H1 (cell line): ENCODE measurements around the gene CLEC3A. TPM values are rescaled to one million over a fixed set of nuclear protein-coding genes. Genes with fewer than 3 reads are reported as not detected.
"Not testable (repeated sequence)": the region's sequence is repeated elsewhere in the genome, so short reads cannot be mapped to it uniquely, and the experiment has no call there.

ENCODE experiments used
- CTCF ChIA-PET: fragments of 300-600 bp; sonication (Branson Sonifier 250); formaldehyde crosslinking; loops from one replicate; lab custom pipeline; 2021; ENCODE audit not compliant: partially characterized antibody; lab: Charles Lee
- POLR2A ChIA-PET: fragments of 300-600 bp; sonication (Branson Sonifier 250); formaldehyde crosslinking; loops from one replicate; lab custom pipeline; 2021; ENCODE audit warnings: inconsistent platforms; ENCODE audit not compliant: partially characterized antibody; lab: Charles Lee
- DNase-seq, 2 experiments: peaks; one replicate each; pipeline versions ENCODE4 v3.0.0 to v3.0.0-alpha.2; 2010 to 2022; ENCODE audit warnings: low spot score in 2 of 2, low read depth in 1 of 2, mixed read lengths in 1 of 2
- FAIRE-seq: peaks from 2 replicates; lab custom pipeline; 2011; peaks lifted over from hg19 to GRCh38; lab: Jason Lieb, UNC
- H2AFZ ChIP-seq: 2 replicates; pipeline ENCODE4 v1.8.1; 2012; ENCODE audit warnings: low read length, inconsistent platforms
- H2AK5ac ChIP-seq: 2 replicates; pipeline ENCODE4 v1.6.1; 2013; ENCODE audit warnings: low read depth, low read length
- H2BK120ac ChIP-seq: replicated peaks from 2 replicates; pipeline ENCODE3; 2013; ENCODE audit warnings: low read depth, low read length, inconsistent platforms
- H2BK12ac ChIP-seq: 2 replicates; pipeline ENCODE4 v1.6.1; 2013; ENCODE audit warnings: low read depth, low read length
- H2BK15ac ChIP-seq: 2 replicates; pipeline ENCODE4 v1.6.1; 2013; ENCODE audit warnings: low read length
- H2BK20ac ChIP-seq: 2 replicates; pipeline ENCODE4 v1.6.1; 2013; ENCODE audit warnings: low read length
- H2BK5ac ChIP-seq: 2 replicates; pipeline ENCODE4 v1.6.1; 2013; ENCODE audit warnings: low read depth, low read length
- H3K14ac ChIP-seq: 2 replicates; pipeline ENCODE4 v1.6.1; 2013; ENCODE audit warnings: inconsistent platforms; ENCODE audit not compliant: insufficient read length
- H3K18ac ChIP-seq: 2 replicates; pipeline ENCODE4 v1.6.1; 2013; ENCODE audit warnings: low read length; ENCODE audit errors: extremely low read depth
- H3K23ac ChIP-seq: 2 replicates; pipeline ENCODE4 v1.6.1; 2013; ENCODE audit warnings: inconsistent platforms; ENCODE audit not compliant: insufficient read length
- H3K23me2 ChIP-seq: 2 replicates; pipeline ENCODE4 v1.6.1; 2013; ENCODE audit warnings: low read depth, low read length
- H3K27ac ChIP-seq: 2 replicates; pipeline ENCODE4 v1.6.1; 2011; ENCODE audit warnings: low read depth, low read length, inconsistent platforms
- H3K27me3 ChIP-seq, 4 experiments: replicated peaks in 1 of 4; 1 replicate in 1 of 4; 2 replicates in 3 of 4; pipeline versions ENCODE4 v1.6.1 to v1.8.1; 2011 to 2013; ENCODE audit warnings: low read length in 3 of 4, mild to moderate bottlenecking in 3 of 4, inconsistent platforms in 2 of 4, mixed read lengths in 2 of 4, moderate library complexity in 1 of 4; ENCODE audit not compliant: control insufficient read depth in 3 of 4, insufficient read depth in 3 of 4; ENCODE audit errors: extremely low read depth in 1 of 4
- H3K36me3 ChIP-seq, 4 experiments: 2 replicates each; pipeline versions ENCODE4 v1.6.1 to v1.8.1; 2011 to 2013; ENCODE audit warnings: mild to moderate bottlenecking in 4 of 4, low read length in 3 of 4, moderate library complexity in 2 of 4, control low read depth in 1 of 4, inconsistent platforms in 1 of 4; ENCODE audit not compliant: insufficient read depth in 4 of 4, control insufficient read depth in 2 of 4
- H3K4ac ChIP-seq: replicated peaks from 2 replicates; pipeline ENCODE3; 2013; ENCODE audit warnings: low read length, low read depth, mixed read lengths, inconsistent platforms; ENCODE audit not compliant: insufficient read length
- H3K4me1 ChIP-seq, 4 experiments: replicated peaks in 1 of 4; 1 replicate in 1 of 4; 2 replicates in 3 of 4; pipeline versions ENCODE4 v1.6.1 to v1.8.1; 2011 to 2013; ENCODE audit warnings: low read length in 3 of 4, inconsistent platforms in 2 of 4, mixed read lengths in 1 of 4; ENCODE audit not compliant: insufficient read depth in 4 of 4, control insufficient read depth in 3 of 4
- H3K4me2 ChIP-seq, 2 experiments: 2 replicates each; pipeline versions ENCODE4 v1.6.1 to v1.8.1; 2011 to 2013; ENCODE audit warnings: low read depth in 2 of 2, low read length in 2 of 2, control low read depth in 1 of 2, inconsistent platforms in 1 of 2, mild to moderate bottlenecking in 1 of 2; ENCODE audit not compliant: insufficient read depth in 1 of 2
- H3K4me3 ChIP-seq, 4 experiments: fragments of 200-600, 300-600 bp in 1 of 4; sonication (generic), shearing (Covaris generic), sonication (Bioruptor Twin) in 1 of 4; 2 replicates each; pipeline versions ENCODE4 v1.5.1 to v1.8.1; 2011 to 2016; ENCODE audit warnings: low read length in 4 of 4, low read depth in 3 of 4, control low read depth in 2 of 4, inconsistent platforms in 2 of 4, mild to moderate bottlenecking in 2 of 4, mixed read lengths in 1 of 4, moderate library complexity in 1 of 4; ENCODE audit not compliant: insufficient read depth in 2 of 4; ENCODE audit errors: extremely low read depth in 1 of 4
- H3K56ac ChIP-seq: replicated peaks from 2 replicates; pipeline ENCODE3; 2013; ENCODE audit warnings: low read depth, mild to moderate bottlenecking, mixed read lengths, low read length, inconsistent platforms; ENCODE audit not compliant: insufficient read length
- H3K79me1 ChIP-seq: 2 replicates; pipeline ENCODE4 v1.6.1; 2013; ENCODE audit warnings: low read depth, low read length, control low read depth
- H3K79me2 ChIP-seq, 2 experiments: 2 replicates each; pipeline versions ENCODE4 v1.6.1 to v1.8.1; 2012 to 2013; ENCODE audit warnings: low read length in 2 of 2, mild to moderate bottlenecking in 2 of 2, inconsistent platforms in 1 of 2; ENCODE audit not compliant: insufficient read depth in 2 of 2, control insufficient read depth in 1 of 2
- H3K9ac ChIP-seq, 4 experiments: replicated peaks in 1 of 4; 1 replicate in 1 of 4; 2 replicates in 3 of 4; pipeline versions ENCODE4 v1.6.1 to v1.8.1; 2011 to 2013; ENCODE audit warnings: low read depth in 3 of 4, low read length in 3 of 4, control low read depth in 2 of 4, mild to moderate bottlenecking in 2 of 4, moderate library complexity in 2 of 4, inconsistent platforms in 1 of 4; ENCODE audit errors: extremely low read depth in 1 of 4
- H3K9me3 ChIP-seq, 2 experiments: 2 replicates each; pipeline versions ENCODE4 v1.6.1 to v1.8.1; 2012 to 2013; ENCODE audit warnings: mild to moderate bottlenecking in 2 of 2, moderate library complexity in 2 of 2, control low read depth in 1 of 2, inconsistent platforms in 1 of 2, low read depth in 1 of 2, low read length in 1 of 2, mixed read lengths in 1 of 2; ENCODE audit not compliant: insufficient read depth in 2 of 2
- H4K20me1 ChIP-seq, 2 experiments: replicated peaks in 1 of 2; 2 replicates each; pipeline versions ENCODE3 to v1.8.1; 2011 to 2013; ENCODE audit warnings: inconsistent platforms in 2 of 2, low read length in 2 of 2, mild to moderate bottlenecking in 1 of 2; ENCODE audit not compliant: insufficient read depth in 2 of 2, control insufficient read depth in 1 of 2
- H4K5ac ChIP-seq: 2 replicates; pipeline ENCODE4 v1.6.1; 2013; ENCODE audit warnings: low read length, low read depth, mixed read lengths, inconsistent platforms; ENCODE audit not compliant: insufficient read length
- H4K8ac ChIP-seq: 2 replicates; pipeline ENCODE4 v1.8.0; 2013; ENCODE audit warnings: mild to moderate bottlenecking, moderate library complexity, low read length, inconsistent platforms; ENCODE audit not compliant: insufficient read depth; ENCODE audit errors: extremely low read depth
- H4K91ac ChIP-seq: replicated peaks from 2 replicates; pipeline ENCODE3; 2013; ENCODE audit warnings: low read length, mixed read lengths, inconsistent platforms; ENCODE audit not compliant: insufficient read length
- WGBS, 2 experiments: shearing (Covaris generic) in 1 of 2; methylation state at CpG; one replicate each; pipeline versions ENCODE4 v1.1.6 to v1.1.7; 2013 to 2015; ENCODE audit warnings: low lambda C conversion rate in 2 of 2, mixed read lengths in 2 of 2, inconsistent platforms in 1 of 2, low coverage in 1 of 2, missing lambda C conversion rate in 1 of 2; ENCODE audit not compliant: insufficient replicate concordance in 2 of 2, insufficient coverage in 1 of 2, insufficient read length in 1 of 2; ENCODE audit errors: extremely low coverage in 1 of 2, missing lambda C conversion rate in 1 of 2; 5-methylcytosine and 5-hydroxymethylcytosine counted together
- polyA plus RNA-seq, 7 experiments: library from polyadenylated mRNA; depleted of rRNA in 3 of 7; stranded (reverse) in 5 of 7; unstranded in 2 of 7; fragments of >200 nt in 5 of 7; fragments of 200-250 nt in 2 of 7; gene quantifications; 1 replicate in 5 of 7; 2 replicates in 1 of 7; 4 replicates in 1 of 7; pipeline versions ENCODE4 v1.2.1 to v1.2.3, GENCODE V29; 2011 to 2013; ENCODE audit warnings: missing spikeins in 2 of 7, mixed read lengths in 2 of 7
- total RNA-seq: library from RNA; stranded (reverse); fragmentation: NEBNext Ultra II Directional; extraction: Animal tissue kit (Norgen Biotek cat#: 25700); gene quantifications from 2 replicates; pipeline ENCODE4 v1.2.1, GENCODE V29; 2021

The CLEC3A gene
- total and polyA plus RNA-seq, 2 of the 8 experiments (the other 6 are each of a cell fraction or from before 2014, with no cell fraction given): not detected

- H4K20me1 ChIP-seq, H3K79me2 ChIP-seq, H3K56ac ChIP-seq, H3K27me3 ChIP-seq, H2BK12ac ChIP-seq, H3K79me1 ChIP-seq, H4K8ac ChIP-seq, H2BK20ac ChIP-seq, FAIRE-seq, H2AFZ ChIP-seq, H2BK15ac ChIP-seq, H3K23ac ChIP-seq, H3K18ac ChIP-seq, H3K9ac ChIP-seq, H3K4ac ChIP-seq, H4K91ac ChIP-seq, H3K14ac ChIP-seq, H2AK5ac ChIP-seq, H3K23me2 ChIP-seq, H3K9me3 ChIP-seq, H4K5ac ChIP-seq, DNase-seq, H3K36me3 ChIP-seq, H2BK120ac ChIP-seq: not testable (repeated sequence)
- Histone ChIP-seq H3K27ac (peak overlapping the region; percentile 77; the same call in 1 of the 2 replicates), H3K4me3 (peak overlapping the region in 1 of 4 experiments; percentile 28; a peak in 1 of 8 replicates), H3K4me1 (peaks cover 4 to 22% (median 15%) of the 10 kb centered on the region in 4 experiments; a peak in 6 of 7 replicates), H3K4me2 (peak overlapping the region; percentile 21 to 54; a peak in 2 of 4 replicates), H2BK5ac (peak overlapping the region; percentile 99; the same call in 1 of the 2 replicates)
- WGBS, 2 experiments: 0% methylated on average over 2 of the region's 2 CpGs; no CpG with 5 or more reads in 1 of the 2 experiments
- ChIA-PET CTCF (interaction anchor here (0.7 to 4.4 kb wide), 8 partner anchors 11 to 316 kb away, joined by 3 to 33 read pairs (median 4); partner anchors contain the start of genes NUDT7 and WWOX), POLR2A (interaction anchor here (1.5 to 2.3 kb wide), 3 partner anchors 10 to 203 kb away, joined by 6 to 14 read pairs (median 7); no protein-coding TSS in a partner anchor)
Measured at GRCh38 chr16:77992381-77992780, 30.0 kb upstream of the CLEC3A start.
